VCaP (cell line): Measurements from ENCODE around the gene TRABD2A.
A peak's percentile ranks its signal among the peaks of the same experiment; 100 is the strongest.

Experiments
- H3K27ac ChIP-seq: fragments of 450-650 bp; 2 replicates; pipeline ENCODE4 v1.5.1; 2017
- TF ChIP-seq, protein P1 (sequence below): fragments of 450-650 bp; conservative IDR thresholded peaks from 2 replicates; pipeline ENCODE4 v1.5.1; 2017; ENCODE audit warnings: mild to moderate bottlenecking, moderate library complexity

TRABD2A gene

DNA sequence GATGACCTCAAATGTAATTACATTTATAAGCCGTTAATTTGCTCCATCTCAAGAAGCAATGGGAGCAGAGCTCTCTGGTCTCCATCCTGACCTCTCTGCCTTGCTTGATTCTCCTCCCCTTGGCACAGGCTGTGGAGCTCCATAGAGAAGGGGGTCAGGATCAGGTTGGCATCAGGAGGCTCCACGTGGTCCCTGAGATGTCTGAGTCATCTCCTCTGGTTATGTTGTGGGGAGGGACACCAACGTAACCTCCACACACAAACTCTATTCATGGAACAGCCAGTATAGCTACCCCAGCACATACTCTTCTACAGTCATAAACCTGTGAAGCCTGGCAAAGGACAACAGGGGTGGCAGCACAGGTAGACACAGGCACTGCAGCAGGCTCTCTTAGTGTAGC, 29.0 kb downstream of the TRABD2A start:
- H3K27ac ChIP-seq = no peak overlapping the region
- TF ChIP-seq, protein P1, sequence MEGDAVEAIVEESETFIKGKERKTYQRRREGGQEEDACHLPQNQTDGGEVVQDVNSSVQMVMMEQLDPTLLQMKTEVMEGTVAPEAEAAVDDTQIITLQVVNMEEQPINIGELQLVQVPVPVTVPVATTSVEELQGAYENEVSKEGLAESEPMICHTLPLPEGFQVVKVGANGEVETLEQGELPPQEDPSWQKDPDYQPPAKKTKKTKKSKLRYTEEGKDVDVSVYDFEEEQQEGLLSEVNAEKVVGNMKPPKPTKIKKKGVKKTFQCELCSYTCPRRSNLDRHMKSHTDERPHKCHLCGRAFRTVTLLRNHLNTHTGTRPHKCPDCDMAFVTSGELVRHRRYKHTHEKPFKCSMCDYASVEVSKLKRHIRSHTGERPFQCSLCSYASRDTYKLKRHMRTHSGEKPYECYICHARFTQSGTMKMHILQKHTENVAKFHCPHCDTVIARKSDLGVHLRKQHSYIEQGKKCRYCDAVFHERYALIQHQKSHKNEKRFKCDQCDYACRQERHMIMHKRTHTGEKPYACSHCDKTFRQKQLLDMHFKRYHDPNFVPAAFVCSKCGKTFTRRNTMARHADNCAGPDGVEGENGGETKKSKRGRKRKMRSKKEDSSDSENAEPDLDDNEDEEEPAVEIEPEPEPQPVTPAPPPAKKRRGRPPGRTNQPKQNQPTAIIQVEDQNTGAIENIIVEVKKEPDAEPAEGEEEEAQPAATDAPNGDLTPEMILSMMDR = no peak

DNA sequence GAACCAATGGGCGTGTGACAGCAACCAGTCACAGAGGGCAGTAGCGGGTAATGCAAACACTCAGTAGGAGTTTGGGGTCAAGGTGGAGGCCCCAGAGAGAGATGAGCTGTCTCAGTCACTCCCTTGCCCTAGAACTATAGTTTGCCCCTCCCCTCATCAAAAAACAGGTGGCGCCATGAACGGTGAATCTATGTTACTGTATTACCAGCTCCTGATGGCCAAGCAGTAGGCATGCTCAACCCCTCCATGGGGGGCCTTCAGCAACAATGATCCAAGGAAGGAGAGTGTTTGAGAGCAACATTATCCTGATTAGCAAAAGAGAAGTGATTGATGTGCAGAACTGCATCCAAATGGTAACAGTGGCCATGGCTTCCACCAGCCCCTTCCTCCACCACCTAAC, 30.4 kb downstream of the TRABD2A start:
- TF ChIP-seq, protein P1 = no peak
- no peak overlapping the region for H3K27ac ChIP-seq

DNA sequence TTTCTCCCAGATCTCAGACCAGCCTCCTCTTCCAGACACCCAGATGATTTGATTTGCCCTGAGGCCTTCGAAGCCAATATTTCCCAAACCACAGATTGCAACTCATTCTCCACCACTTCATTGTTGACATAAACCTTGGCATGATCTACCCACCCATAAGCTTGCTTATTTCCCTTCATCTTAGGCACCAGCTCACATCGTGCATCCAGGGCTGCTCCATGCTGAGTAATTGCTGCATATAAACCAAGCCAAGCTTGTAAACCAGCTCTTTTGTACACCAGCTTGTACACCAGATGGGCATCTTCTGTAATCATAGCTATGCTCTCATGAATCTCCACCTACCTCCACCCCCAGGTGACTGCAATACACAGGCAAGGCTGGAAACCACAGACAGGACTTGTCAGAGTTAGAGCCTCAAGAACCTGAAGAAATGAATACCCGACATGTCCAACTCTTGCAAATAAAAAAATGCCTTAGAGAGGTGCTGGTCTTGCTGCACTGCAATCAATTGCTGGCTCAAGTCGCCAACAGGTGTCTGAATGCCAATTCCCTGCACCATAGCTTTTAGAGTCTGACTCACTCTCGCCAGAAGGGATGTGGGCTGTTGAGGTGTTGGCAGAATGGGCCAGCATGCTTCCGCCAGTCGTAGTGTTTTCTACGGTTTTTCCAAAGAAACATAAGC, 31.5 kb downstream of the TRABD2A start:
- peak overlapping the region; percentile 34; the same call in 1 of the 2 replicates for H3K27ac ChIP-seq
- TF ChIP-seq, protein P1 = no peak

DNA sequence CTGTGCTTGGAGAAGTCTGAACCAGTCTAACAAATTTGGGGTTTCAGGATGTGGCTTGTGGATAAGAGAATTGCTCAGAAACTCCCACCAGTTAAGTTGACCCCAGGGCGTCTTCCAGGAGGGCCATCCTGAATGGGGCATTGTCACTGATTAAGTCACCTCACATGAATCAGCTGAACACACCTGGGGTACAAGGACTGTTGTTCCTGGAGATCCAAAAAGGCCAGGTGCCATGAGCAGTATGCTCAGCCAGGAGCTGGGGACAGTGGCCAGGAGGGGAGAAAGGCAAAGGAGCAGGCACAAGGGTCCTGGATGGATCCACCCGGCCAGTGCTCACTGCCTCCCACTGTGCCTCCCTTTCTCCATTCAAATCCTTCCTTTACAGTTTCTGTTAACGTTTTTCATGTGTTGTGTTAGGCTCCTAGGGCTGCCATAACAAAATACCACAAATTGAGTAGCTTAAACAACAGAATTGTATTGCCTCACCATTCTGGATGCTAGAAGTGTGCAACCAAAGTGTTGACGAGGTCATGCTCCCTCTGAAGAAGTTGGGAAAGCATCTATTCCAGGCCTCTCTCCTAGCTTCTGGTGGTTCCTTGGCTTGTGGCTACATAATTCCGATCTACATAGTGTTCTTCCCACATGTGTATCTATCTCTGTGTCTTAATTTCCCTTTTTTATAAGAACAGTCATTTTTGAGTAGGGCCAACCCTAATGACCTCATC, 33.4 kb downstream of the TRABD2A start:
- TF ChIP-seq, protein P1 = no peak
- H3K27ac ChIP-seq = no peak overlapping the region

DNA sequence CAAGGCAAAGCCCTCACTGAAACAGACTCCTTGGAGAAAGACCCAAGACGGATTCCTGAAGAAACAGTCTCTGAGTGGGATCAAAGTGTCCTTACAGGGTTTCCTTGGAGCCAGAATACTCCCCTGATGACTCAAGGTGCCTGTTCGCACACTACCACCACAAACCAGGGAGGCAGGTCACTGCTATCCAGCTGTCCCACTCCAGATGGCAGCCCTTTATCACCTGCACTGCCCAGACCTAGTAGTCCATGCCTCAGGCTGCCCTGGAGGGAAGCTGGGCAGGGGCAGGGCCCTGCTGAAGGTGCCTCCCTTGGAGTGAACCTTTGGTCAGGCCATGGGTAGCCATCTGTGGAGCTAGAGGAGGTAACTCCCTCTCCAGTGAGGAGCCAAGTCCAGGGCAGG, 34.1 kb downstream of the TRABD2A start:
- no peak overlapping the region for H3K27ac ChIP-seq

DNA sequence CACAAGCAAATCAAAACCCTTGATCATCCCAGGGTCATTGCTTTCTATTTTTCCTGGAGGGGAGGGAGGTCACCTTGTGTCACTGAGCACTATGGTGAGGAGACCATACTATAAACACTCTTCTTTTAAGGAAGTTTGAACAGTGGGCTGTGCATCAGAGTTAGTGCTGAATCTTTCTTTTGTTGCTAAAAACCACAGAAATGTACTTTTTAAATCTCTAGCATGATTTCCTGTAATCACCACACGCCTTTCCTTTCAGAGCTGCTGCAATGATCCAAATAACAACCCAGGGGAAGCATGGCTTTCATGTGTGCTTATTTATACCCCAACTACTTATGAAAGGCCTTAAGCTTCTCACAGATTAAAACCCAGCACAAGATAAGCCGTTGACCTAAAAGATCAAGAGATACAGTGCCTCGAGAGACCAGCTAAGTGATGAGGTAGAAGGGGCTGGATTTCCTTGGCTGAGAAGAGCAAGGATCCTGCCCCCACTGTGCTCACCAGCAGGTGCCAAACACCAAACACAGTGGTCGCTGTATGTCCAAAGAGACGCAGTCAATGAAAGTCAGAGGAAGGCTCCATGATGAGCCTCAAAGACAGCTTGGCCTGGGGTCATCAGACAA, 34.7 kb downstream of the TRABD2A start:
- no peak overlapping the region for H3K27ac ChIP-seq
- TF ChIP-seq, protein P1 = no peak

More for the DNA sequence above, 34.1 kb downstream of the TRABD2A start:
- TF ChIP-seq, protein P1 = no peak

DNA sequence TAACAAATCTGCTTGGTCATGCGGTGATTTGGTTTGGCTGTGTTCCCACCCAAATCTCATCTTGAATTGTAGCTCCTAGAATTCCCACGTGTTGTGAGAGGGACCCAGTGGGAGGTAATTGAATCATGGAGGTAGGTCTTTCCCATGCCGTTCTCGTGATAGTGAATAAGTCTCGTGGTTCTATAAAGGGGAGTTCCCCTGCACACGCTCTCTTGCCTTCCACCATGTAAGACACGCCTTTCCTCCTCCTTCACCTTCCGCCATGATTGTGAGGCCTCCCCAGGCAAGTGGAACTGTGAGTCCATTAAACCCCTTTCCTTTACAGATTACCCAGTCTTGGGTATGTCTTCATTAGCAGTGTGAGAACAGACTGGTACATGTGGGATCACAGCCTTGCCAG, 36.7 kb downstream of the TRABD2A start:
- TF ChIP-seq, protein P1 = no peak
- H3K27ac ChIP-seq = no peak overlapping the region
